Mucosa of descending colon (tissue), 3 donors: ENCODE results near the gene DNAH2. TPM values are rescaled to one million over a fixed set of nuclear protein-coding genes. Genes with fewer than 3 reads are reported as not detected.
A peak's percentile ranks its signal among the peaks of the same experiment; 100 is the strongest.

Source experiments
- ATAC-seq: fragments of 200-7000 bp; cut with Tn5 transposase; one replicate; pipeline ENCODE4 v1.9.1; 2020; ENCODE audit warnings: mild to moderate bottlenecking, moderate library complexity
- DNase-seq, 3 donors: peaks; one replicate each; pipeline ENCODE4 v3.0.0-alpha.2; 2020
- H3K36me3 ChIP-seq: fragments of 200-600 bp; one replicate; pipeline ENCODE4 v1.8.0; 2021; ENCODE audit warnings: low read depth, mild to moderate bottlenecking
- H3K4me1 ChIP-seq: fragments of 200-600 bp; one replicate; pipeline ENCODE4 v1.8.0; 2021; ENCODE audit warnings: low read depth, mild to moderate bottlenecking
- H3K4me3 ChIP-seq: fragments of 200-600 bp; one replicate; pipeline ENCODE4 v1.8.0; 2021; ENCODE audit warnings: mild to moderate bottlenecking
- H3K9me3 ChIP-seq: fragments of 200-600 bp; one replicate; pipeline ENCODE4 v1.8.0; 2021; ENCODE audit warnings: mild to moderate bottlenecking
- intact Hi-C, 2 donors: fragments of 100-400 bp; cut with DNase I in 1 of 2; cut with micrococcal nuclease in 1 of 2; formaldehyde crosslinking; loops; one replicate each; pipeline versions ENCODE4 v1.11.0 to v1.11.1; 2022; cut with DNase I, micrococcal nuclease
- total RNA-seq, 3 donors: library from RNA; stranded (reverse); fragmentation: NEBNext Ultra II Directional in 2 of 3; extraction: Animal tissue kit (Norgen Biotek cat#: 25700) in 2 of 3; gene quantifications; one replicate each; pipeline versions ENCODE4 v1.2.1 to v1.2.4, GENCODE V29; 2021 to 2023
- TF ChIP-seq, protein P1 (sequence below): fragments of 200-600 bp; IDR thresholded peaks from one replicate; pipeline ENCODE4 v1.8.0; 2022; ENCODE audit warnings: antibody characterized with exemption, mild to moderate bottlenecking
- donor health status: DM: no; HTN: no; CAD: no; lungs with moderate emphysema.
- donor health status: DM: no; HTN: no; CAD: no.
- donor health status: DM: no; HTN: yes; CAD: no.

The DNAH2 gene
- total RNA-seq, 3 donors from 2014 or later, result 0.19 to 0.70 (median 0.29) TPM

DNA sequence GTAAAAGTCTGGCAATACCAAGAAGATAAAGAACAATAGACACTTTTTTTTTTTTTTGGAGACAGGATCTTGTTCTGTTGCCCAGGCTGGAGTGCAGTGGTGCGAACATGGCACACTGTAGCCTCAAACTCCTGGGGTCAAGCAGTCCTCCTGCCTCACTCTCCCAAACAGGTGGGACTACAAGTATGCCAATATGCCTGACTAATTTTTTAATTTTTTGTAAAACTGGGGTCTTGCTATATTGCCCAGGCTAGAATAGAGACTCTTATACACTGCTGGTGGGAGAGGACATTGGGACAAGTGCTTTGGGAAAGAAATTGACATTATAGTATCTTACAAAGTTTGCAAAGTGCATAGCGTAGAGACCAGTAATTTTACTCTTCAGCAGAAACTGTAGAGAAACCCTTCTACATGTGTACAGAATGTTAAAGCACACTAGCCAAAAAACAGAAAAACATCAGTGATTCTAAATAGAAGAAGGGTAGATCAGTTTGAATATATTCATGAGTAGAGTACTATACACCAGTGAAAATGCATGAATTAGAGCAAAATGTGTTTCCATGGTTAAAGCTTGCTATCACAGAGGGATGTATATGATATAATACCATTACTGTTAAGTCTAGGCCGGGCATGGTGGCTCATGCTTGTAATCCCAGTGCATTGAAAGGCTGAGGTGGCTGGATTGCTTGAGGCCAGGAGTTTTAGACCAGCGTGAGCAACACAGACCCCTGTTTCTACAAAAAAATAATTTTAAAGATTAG lies 19.5 kb upstream of the DNAH2 start:
- intact Hi-C loops, result no loop called here
- H3K4me3 ChIP-seq, result no peak overlapping the region
- no peaks in the 10 kb centered on the region for H3K4me1 ChIP-seq
- ATAC-seq, result no peak
- H3K36me3 ChIP-seq, result no peaks in the 10 kb centered on the region
- DNase-seq, result no peak
- H3K9me3 ChIP-seq, result no peaks in the 10 kb centered on the region
- TF ChIP-seq, protein P1, sequence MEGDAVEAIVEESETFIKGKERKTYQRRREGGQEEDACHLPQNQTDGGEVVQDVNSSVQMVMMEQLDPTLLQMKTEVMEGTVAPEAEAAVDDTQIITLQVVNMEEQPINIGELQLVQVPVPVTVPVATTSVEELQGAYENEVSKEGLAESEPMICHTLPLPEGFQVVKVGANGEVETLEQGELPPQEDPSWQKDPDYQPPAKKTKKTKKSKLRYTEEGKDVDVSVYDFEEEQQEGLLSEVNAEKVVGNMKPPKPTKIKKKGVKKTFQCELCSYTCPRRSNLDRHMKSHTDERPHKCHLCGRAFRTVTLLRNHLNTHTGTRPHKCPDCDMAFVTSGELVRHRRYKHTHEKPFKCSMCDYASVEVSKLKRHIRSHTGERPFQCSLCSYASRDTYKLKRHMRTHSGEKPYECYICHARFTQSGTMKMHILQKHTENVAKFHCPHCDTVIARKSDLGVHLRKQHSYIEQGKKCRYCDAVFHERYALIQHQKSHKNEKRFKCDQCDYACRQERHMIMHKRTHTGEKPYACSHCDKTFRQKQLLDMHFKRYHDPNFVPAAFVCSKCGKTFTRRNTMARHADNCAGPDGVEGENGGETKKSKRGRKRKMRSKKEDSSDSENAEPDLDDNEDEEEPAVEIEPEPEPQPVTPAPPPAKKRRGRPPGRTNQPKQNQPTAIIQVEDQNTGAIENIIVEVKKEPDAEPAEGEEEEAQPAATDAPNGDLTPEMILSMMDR, result no peak

- Histone ChIP-seq H3K4me1 (peaks cover 4% of the 10 kb centered on the region), H3K9me3 (no peaks in the 10 kb centered on the region), H3K36me3 (no peaks in the 10 kb centered on the region), H3K4me3 (no peak overlapping the region)
- ATAC-seq (no peak), DNase-seq (no peak)
- TF ChIP-seq, protein P1, result no peak
- intact Hi-C loops, result no loop called here
Observed at GRCh38 chr17:7700510-7700909, 17.0 kb upstream of the DNAH2 start.

GRCh38 chr17:7701681-7702080 lies 15.9 kb upstream of the DNAH2 start:
- intact Hi-C loops, result no loop called here

GRCh38 chr17:7702776-7703175 lies 14.8 kb upstream of the DNAH2 start:
- DNase-seq (no peak), ATAC-seq (no peak)
- no peaks in the 10 kb centered on the region for H3K9me3 ChIP-seq
- intact Hi-C loops, result no loop called here
- no peak overlapping the region for H3K4me3 ChIP-seq
- TF ChIP-seq, protein P1, result no peak
- H3K36me3 ChIP-seq, result no peaks in the 10 kb centered on the region
- H3K4me1 ChIP-seq, result peaks cover 4% of the 10 kb centered on the region

More at GRCh38 chr17:7701681-7702080, 15.9 kb upstream of the DNAH2 start:
- Histone ChIP-seq H3K9me3 (no peaks in the 10 kb centered on the region), H3K4me1 (peaks cover 4% of the 10 kb centered on the region), H3K4me3 (no peak overlapping the region), H3K36me3 (no peaks in the 10 kb centered on the region)
- TF ChIP-seq, protein P1, result no peak
- ATAC-seq (no peak), DNase-seq (no peak)

DNA sequence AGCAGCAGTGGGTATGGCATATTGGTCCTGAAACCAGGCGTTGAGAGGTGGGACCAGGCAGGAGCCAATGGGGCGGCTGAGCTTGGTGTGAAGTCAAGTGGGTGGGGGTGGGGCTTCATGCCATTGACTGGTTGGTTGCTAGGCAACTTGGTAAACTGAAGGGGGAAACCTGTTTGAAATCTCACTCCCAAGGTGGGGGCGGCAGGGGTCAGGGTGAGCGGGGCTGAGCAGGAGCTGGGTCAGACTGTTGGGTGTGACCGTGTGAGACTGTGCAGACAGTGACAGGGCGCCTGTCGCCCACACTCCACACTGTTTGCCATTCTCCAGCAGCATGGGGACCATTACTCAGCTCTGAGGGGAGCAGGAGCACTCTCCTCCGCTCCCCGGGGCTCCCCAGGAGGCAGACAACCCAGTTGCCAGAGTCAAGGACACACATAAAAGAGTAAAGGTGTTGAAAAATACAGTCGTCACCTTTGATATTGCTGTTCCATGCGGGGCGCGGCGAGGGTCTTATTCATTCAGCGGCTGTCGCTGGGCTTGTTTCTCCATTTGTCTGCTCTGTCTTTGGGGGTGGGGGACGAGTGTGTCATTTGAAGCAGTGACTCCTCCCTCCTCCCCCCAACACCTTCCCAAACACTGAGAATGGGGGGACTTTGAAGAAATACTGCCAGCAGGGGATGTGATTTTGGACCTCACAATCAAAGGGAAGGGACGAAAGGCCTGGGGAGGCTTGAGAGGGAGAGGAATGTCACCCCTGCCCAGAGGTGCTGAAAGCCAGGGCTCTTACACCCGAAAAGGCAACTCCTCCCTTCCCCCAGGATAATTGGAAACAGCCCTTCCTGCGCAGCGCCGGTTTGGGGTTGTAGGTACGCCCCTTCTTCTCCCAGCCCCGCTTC lies 13.7 kb upstream of the DNAH2 start:
- Histone ChIP-seq H3K9me3 (no peaks in the 10 kb centered on the region), H3K4me3 (no peak overlapping the region), H3K36me3 (no peaks in the 10 kb centered on the region), H3K4me1 (peaks cover 4% of the 10 kb centered on the region)
- no peak for DNase-seq
- TF ChIP-seq, protein P1, result no peak
- intact Hi-C loops, result no loop called here
- ATAC-seq, result peak; percentile 37
